Endothelial cell (in vitro differentiated cells): Measurements from ENCODE around the gene PLA2R1. TPM values are rescaled to one million over a fixed set of nuclear protein-coding genes. Genes with fewer than 3 reads are reported as not detected.
A peak's percentile ranks its signal among the peaks of the same experiment; 100 is the strongest.

Experiments used
- DNase-seq: peaks from one replicate; pipeline ENCODE4 v3.0.0; 2021; ENCODE audit warnings: low spot score
- H3K27ac Mint-ChIP-seq: one replicate; pipeline ENCODE4 v1.8.0; 2021; ENCODE audit warnings: mixed read lengths, inconsistent platforms; ENCODE audit not compliant: unreplicated experiment
- H3K27me3 Mint-ChIP-seq: one replicate; pipeline ENCODE4 v1.8.0; 2021; ENCODE audit warnings: mild to moderate bottlenecking, moderate library complexity, mixed read lengths, inconsistent platforms; ENCODE audit not compliant: unreplicated experiment
- H3K36me3 Mint-ChIP-seq: one replicate; pipeline ENCODE4 v1.8.0; 2021; ENCODE audit warnings: mild to moderate bottlenecking, low read depth, mixed read lengths, inconsistent platforms; ENCODE audit not compliant: unreplicated experiment
- H3K4me1 Mint-ChIP-seq: one replicate; pipeline ENCODE4 v1.8.0; 2021; ENCODE audit warnings: mild to moderate bottlenecking, mixed read lengths, inconsistent platforms; ENCODE audit not compliant: unreplicated experiment
- H3K4me3 Mint-ChIP-seq: one replicate; pipeline ENCODE4 v1.8.0; 2021; ENCODE audit warnings: mild to moderate bottlenecking, mixed read lengths, inconsistent platforms; ENCODE audit not compliant: unreplicated experiment
- H3K9me3 Mint-ChIP-seq: one replicate; pipeline ENCODE4 v1.8.0; 2021; ENCODE audit warnings: mixed read lengths, inconsistent platforms; ENCODE audit not compliant: unreplicated experiment
- CTCF ChIP-seq: fragments of 200-600 bp; sonication (generic); IDR thresholded peaks from one replicate; pipeline ENCODE4 v1.5.0; 2021; ENCODE audit warnings: antibody characterized with exemption; ENCODE audit not compliant: unreplicated experiment
- long read RNA-seq: library from polyadenylated mRNA; unstranded; transcript quantifications from one replicate; pipeline ENCODE4 v2.0.0, GENCODE V29; 2020; ENCODE audit not compliant: unreplicated experiment
- total RNA-seq: library from RNA; stranded (reverse); fragmentation: NEBNext Ultra II Directional; extraction: Animal tissue kit (Norgen Biotek cat#: 25700); gene quantifications from one replicate; pipeline ENCODE4 v1.2.1, GENCODE V29; 2021; ENCODE audit not compliant: unreplicated experiment

The PLA2R1 gene
- 1.1 TPM for total RNA-seq
- long read RNA-seq = 0 reads

DNA sequence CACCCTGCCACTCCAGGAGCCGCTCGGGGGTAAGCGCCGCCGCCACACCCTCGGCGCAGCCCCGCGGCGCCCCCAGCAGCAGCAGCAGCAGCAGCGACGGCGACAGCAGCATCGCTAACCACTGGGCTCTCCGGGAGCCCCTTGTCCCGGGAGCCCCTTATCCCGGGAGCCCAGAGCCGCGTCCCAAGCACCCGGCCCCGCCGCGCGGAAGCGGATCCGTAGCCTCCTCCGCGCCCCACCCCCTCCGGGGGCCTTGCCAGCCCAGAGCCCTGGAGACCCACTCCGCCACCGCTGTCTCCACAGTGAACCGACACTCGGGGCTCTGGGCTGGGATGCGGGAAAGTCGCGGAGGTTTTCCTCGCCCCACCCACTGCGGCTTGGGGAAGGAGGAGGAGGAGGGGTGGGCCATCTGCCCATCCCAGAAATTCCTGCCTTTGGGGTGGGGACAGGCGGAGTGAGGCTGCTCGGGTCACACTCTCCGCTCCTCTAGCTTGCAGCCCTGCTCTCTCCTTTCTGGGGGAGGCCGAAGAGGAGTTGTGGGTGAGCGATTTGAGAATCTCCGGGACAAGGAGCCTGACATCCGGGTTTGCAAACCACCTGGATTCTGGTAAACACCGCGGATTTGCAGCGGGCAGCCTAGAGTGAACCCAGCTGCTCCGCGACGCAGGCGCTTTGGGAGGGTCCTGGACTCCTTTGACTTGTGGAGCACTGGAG lies at the start of gene PLA2R1:
PLA2R1 (minus strand) TSS at position 324 of the 714 bp plus-strand sequence; CDS start at position 112, 212 bp downstream.
- peaks cover 9% of the 10 kb centered on the region for H3K4me1 Mint-ChIP-seq
- no peaks in the 10 kb centered on the region for H3K36me3 Mint-ChIP-seq
- H3K27ac Mint-ChIP-seq = no peak within 1 kb of the TSS
- H3K9me3 Mint-ChIP-seq = no peaks in the 10 kb centered on the region
- no peak for TF ChIP-seq CTCF
- DNase-seq = peak; percentile 38
- H3K27me3 Mint-ChIP-seq = peaks cover 12% of the 10 kb centered on the region
- H3K4me3 Mint-ChIP-seq = peak within 1 kb of the TSS; percentile 85

DNA sequence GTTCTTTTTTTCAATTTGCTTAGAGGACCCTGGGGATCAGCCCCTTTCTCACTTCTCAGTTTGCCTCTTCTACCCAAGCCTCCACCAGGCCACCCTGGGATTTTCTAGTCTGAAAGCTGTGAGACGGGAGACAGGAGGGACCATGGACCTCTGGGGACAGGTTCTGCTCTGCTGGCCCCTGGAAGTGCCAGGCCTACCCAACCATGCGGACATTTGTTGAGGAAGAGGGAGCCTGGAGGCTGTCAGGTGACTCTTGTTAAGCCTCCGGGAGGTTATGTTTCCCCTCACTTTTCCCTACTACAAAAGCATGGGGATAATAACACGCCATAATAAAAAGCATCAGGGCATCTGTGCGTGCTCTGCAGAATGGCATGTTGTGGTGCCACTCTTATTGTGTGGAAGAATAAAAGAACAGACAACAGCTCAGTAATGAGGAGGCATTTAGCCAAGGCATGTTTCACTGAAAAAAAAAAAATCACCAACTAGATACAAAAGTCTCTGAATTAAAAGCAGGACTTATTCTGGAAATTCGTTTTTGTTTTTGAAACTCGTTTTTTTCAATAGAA lies 48.3 kb upstream of the PLA2R1 start:
- Mint-ChIP-seq H3K27me3 (no peaks in the 10 kb centered on the region), H3K27ac (no peak overlapping the region), H3K36me3 (no peaks in the 10 kb centered on the region), H3K9me3 (no peaks in the 10 kb centered on the region), H3K4me3 (no peak overlapping the region), H3K4me1 (no peaks in the 10 kb centered on the region)
- no peak for TF ChIP-seq CTCF
- no peak for DNase-seq

- no peaks in the 10 kb centered on the region for H3K4me1 Mint-ChIP-seq
- DNase-seq = peak; percentile 70
- H3K27ac Mint-ChIP-seq = no peak overlapping the region
- no peak overlapping the region for H3K4me3 Mint-ChIP-seq
- H3K9me3 Mint-ChIP-seq = no peaks in the 10 kb centered on the region
- no peaks in the 10 kb centered on the region for H3K27me3 Mint-ChIP-seq
- no peaks in the 10 kb centered on the region for H3K36me3 Mint-ChIP-seq
- TF ChIP-seq CTCF = peak; percentile 65
Observed at GRCh38 chr2:160109939-160110673, 47.7 kb upstream of the PLA2R1 start.

DNA sequence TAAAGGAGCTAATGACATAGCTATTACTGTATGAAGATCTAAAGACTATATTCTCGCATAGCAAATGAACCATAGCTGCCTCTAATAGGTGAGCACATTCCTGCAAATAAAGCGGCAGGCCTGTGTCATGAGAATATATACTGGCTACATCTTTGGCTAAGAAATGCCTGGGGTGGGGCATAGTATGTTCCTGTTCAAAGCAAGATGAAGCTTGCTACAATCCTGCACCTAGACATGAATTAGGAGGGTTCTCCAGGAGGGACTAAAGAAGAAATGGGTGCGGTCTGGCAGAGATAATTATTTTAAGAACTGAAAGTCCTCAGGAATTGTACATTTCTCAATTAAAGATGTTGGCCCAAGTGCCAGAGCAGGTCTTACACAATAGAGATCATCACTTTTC lies 46.8 kb upstream of the PLA2R1 start:
- H3K36me3 Mint-ChIP-seq = no peaks in the 10 kb centered on the region
- H3K27me3 Mint-ChIP-seq = no peaks in the 10 kb centered on the region
- no peaks in the 10 kb centered on the region for H3K9me3 Mint-ChIP-seq
- no peak for DNase-seq
- H3K4me3 Mint-ChIP-seq = no peak overlapping the region
- no peak overlapping the region for H3K27ac Mint-ChIP-seq
- TF ChIP-seq CTCF = no peak
- H3K4me1 Mint-ChIP-seq = no peaks in the 10 kb centered on the region
